Measurements from ENCODE around the gene MYO7A. TPM values are rescaled to one million over a fixed set of nuclear protein-coding genes. Genes with fewer than 3 reads are reported as not detected.

Gene MYO7A
- 0.23 and 0.29 TPM in 2 replicates for total RNA-seq

DNA sequence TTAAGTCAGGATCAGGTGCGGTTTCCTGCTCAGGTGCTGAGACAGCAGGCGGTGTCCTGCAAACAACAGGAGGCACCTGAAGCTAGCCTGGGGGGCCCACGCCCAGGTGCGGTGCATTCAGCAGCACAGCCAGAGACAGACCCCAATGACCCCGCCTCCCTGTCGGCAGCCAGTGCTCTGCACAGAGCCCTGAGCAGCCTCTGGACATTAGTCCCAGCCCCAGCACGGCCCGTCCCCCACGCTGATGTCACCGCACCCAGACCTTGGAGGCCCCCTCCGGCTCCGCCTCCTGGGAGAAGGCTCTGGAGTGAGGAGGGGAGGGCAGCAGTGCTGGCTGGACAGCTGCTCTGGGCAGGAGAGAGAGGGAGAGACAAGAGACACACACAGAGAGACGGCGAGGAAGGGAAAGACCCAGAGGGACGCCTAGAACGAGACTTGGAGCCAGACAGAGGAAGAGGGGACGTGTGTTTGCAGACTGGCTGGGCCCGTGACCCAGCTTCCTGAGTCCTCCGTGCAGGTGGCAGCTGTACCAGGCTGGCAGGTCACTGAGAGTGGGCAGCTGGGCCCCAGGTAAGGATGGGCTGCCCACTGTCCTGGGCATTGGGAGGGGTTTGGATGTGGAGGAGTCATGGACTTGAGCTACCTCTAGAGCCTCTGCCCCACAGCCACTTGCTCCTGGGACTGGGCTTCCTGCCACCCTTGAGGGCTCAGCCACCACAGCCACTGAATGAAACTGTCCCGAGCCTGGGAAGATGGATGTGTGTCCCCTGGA lies at the start of gene MYO7A:
Gene MYO7A, plus strand, starts transcription at position 327 of the 772 bp plus-strand sequence. CDS start 2,389 bp downstream, outside the sequence.
- peak within 1 kb of the TSS; percentile 53 for H3K4me3 ChIP-seq (ENCODE audit: low read depth, low read length)
- no peak for DNase-seq (ENCODE audit: low read depth)
- TF ChIP-seq, protein P1, sequence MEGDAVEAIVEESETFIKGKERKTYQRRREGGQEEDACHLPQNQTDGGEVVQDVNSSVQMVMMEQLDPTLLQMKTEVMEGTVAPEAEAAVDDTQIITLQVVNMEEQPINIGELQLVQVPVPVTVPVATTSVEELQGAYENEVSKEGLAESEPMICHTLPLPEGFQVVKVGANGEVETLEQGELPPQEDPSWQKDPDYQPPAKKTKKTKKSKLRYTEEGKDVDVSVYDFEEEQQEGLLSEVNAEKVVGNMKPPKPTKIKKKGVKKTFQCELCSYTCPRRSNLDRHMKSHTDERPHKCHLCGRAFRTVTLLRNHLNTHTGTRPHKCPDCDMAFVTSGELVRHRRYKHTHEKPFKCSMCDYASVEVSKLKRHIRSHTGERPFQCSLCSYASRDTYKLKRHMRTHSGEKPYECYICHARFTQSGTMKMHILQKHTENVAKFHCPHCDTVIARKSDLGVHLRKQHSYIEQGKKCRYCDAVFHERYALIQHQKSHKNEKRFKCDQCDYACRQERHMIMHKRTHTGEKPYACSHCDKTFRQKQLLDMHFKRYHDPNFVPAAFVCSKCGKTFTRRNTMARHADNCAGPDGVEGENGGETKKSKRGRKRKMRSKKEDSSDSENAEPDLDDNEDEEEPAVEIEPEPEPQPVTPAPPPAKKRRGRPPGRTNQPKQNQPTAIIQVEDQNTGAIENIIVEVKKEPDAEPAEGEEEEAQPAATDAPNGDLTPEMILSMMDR (conservative IDR thresholded peaks at IDR 0.05; ENCODE audit: low read depth, low read length): no peak

DNA sequence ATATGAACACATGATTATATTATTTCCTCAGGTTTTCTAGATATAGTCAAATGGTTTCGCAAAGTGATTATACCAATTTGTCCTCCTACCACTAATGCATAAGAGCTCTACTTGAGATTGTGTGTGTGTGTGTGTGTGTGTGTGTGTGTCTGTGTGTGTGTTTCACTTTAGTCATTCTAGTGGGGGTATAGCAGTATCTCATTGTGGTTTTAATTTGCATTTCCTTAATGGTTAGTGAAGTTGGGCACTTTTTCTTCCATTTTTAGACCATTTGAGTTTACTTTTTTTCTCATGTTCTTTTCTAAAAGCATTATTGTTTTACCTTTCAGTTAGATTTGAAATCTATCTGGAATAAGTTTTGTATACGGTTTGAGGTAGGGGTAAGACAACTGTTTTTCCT lies 48.4 kb upstream of the MYO7A start:
- no peak for DNase-seq (ENCODE audit: low read depth)

DNA sequence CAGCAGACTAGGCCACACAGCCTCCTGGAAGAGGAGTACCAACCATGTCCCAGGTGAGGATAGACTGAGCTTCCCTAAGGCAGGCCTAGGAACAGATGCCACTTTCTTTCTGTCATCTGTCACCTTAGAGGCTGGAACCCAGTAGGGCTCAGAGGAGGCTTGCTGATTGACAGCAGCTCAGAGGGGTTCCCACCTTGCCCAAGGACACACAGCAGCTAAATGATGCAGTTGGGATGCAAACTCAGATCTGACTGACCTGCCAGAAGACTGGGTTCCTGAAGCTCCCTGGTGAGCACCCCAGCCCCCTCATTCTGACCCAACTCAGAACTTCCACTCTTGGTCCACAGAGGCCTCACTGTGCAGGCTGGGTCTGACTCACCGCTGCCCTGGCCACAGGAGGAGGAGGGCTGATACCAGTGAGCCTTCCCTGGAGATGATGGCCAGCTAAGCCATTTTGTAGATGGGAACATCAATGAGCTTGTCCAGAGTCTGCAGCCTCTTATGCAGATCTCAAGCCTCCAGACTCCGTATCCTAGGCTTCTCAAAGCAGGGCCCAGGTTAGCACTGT lies 47.3 kb upstream of the MYO7A start:
- no peak overlapping the region for H3K4me3 ChIP-seq (ENCODE audit: low read depth, low read length)
- DNase-seq (ENCODE audit: low read depth): no peak
- TF ChIP-seq, protein P1 (conservative IDR thresholded peaks at IDR 0.05; ENCODE audit: low read depth, low read length): no peak

More for the DNA sequence above, 48.4 kb upstream of the MYO7A start:
- no peak overlapping the region for H3K4me3 ChIP-seq (ENCODE audit: low read depth, low read length)
- TF ChIP-seq, protein P1 (conservative IDR thresholded peaks at IDR 0.05; ENCODE audit: low read depth, low read length): no peak

DNA sequence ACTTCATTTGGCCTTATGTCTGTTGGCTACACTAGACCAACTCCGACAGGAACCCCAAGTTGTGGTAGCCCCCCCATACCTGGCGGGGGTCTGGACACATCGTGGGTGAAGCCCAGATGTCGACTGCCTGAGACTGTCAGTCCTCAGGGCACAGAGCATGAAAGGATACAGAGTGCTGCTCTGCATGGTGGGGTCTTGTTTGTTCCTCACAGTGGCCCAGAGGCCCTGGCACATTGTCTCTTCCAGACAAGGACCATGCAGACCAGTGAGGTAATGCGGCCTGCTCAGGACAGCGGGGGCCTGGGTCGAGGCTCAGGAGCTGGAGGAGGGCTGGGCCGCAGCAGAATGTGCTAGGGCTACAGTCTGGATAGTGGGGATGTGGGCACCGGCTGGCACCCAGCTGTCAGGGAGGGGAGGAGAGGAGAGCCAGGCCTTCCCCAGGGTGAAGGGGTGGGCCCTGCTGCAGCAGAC lies 46.6 kb upstream of the MYO7A start:
- H3K4me3 ChIP-seq (ENCODE audit: low read depth, low read length): no peak overlapping the region
- DNase-seq (ENCODE audit: low read depth): no peak
- TF ChIP-seq, protein P1 (conservative IDR thresholded peaks at IDR 0.05; ENCODE audit: low read depth, low read length): no peak

DNA sequence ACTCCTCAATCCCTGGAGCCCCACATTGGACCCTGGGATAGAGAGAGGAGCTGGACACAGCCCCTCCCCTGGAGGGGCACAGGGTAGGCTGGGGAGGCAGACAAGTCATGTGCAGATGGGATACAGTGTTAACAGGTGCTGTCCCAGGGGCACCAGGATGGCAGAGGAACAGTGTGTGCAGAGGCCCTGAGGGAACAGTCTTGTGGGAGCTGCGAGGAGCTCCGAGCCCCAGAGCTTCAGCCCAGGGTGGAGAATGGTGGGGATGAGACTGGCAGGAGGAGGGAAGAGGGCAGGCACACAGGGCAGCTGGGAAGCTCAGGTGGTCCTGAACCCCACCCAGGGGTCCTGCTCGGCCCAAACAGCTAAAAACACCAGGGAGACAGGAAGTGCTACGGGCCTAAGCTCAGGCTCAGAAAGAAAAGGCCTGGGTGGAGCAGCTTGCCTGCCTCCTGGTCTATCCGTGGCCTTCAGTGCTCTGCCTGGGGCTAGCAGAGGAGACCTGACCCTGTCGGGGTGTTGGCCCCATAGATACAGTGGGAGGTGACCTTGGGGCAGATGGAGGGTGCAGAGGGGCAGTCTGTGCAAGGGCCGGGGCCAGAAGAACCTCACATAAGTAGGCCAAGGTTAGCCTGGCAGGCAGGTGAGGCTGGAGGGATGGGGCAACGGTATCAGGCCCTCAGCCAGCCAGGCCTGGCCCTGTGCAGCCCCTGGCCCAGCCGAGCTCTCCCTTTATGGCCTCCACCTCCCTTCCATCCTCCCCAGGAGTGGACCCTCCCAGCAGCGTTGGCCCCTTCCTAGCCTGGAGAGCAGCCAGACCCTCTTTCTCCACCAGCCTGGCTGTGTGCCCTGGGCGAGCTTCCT lies 45.8 kb upstream of the MYO7A start:
- no peak for DNase-seq (ENCODE audit: low read depth)
- TF ChIP-seq, protein P1 (conservative IDR thresholded peaks at IDR 0.05; ENCODE audit: low read depth, low read length): no peak
- no peak overlapping the region for H3K4me3 ChIP-seq (ENCODE audit: low read depth, low read length)

DNA sequence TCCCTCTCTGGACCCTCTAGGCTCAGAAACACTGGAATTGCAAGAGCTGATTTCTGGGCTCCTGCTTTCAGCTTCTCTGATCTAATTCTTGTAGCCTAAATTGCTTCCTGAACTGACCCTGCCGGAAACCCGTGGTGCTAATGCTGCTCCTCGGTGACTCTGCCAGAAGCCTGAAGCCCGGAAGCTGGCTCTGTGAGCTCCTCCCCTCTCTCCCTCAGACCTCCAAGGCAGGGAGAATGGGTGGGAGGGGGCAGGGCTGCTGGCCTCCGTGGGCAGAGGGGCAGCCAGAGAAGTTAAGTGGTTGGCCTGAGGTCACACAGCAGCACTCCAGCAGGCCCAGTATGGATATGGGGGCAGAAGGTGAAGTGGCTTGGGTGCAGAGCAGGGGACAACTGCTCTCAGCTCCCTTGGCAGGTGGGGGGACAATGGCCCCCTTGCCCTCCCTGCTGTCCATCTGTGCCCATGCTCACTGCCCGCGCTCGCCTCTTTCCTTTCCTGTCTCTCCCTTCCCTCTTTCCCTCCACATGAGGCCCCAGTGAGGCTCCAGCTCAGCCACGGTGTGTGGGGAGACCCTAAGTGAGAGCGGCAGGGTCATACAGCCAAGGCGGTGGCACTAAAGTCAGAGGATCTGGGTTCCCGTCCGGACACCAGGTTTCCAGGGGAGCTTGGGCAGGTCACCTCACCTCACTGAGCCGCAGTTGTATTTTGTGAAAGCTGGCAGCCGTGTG lies 45.0 kb upstream of the MYO7A start:
- DNase-seq (ENCODE audit: low read depth): no peak
- TF ChIP-seq, protein P1 (conservative IDR thresholded peaks at IDR 0.05; ENCODE audit: low read depth, low read length): no peak
- no peak overlapping the region for H3K4me3 ChIP-seq (ENCODE audit: low read depth, low read length)

Measured in epithelial cell of proximal tubule (primary cell).